Left ventricle myocardium superior (tissue), 1 donor: Measurements from ENCODE around the gene DNAJC18. TPM values are rescaled to one million over a fixed set of nuclear protein-coding genes. Genes with fewer than 3 reads are reported as not detected.
"Not testable (repeated sequence)": the region's sequence is repeated elsewhere in the genome, so short reads cannot be mapped to it uniquely, and the experiment has no call there.

ENCODE experiments used
- ATAC-seq: fragments of 200-7000 bp; cut with Tn5 transposase; one replicate; pipeline ENCODE4 v1.9.1; 2020; ENCODE audit warnings: mild to moderate bottlenecking, moderate library complexity
- DNase-seq: peaks from one replicate; pipeline ENCODE4 v3.0.0-alpha.2; 2020
- intact Hi-C: fragments of 100-400 bp; cut with micrococcal nuclease; formaldehyde crosslinking; loops from one replicate; pipeline ENCODE4 v1.11.0; 2022
- total RNA-seq: library from RNA; stranded (reverse); fragmentation: NEBNext Ultra II Directional; extraction: Animal tissue kit (Norgen Biotek cat#: 25700); gene quantifications from one replicate; pipeline ENCODE4 v1.2.1, GENCODE V29; 2021
- donor health status: DM: no; HTN: yes; CAD: no; lungs with severe emphysema.

Gene DNAJC18
- total RNA-seq, 1 donor from 2014 or later, result 10.5 TPM

DNA sequence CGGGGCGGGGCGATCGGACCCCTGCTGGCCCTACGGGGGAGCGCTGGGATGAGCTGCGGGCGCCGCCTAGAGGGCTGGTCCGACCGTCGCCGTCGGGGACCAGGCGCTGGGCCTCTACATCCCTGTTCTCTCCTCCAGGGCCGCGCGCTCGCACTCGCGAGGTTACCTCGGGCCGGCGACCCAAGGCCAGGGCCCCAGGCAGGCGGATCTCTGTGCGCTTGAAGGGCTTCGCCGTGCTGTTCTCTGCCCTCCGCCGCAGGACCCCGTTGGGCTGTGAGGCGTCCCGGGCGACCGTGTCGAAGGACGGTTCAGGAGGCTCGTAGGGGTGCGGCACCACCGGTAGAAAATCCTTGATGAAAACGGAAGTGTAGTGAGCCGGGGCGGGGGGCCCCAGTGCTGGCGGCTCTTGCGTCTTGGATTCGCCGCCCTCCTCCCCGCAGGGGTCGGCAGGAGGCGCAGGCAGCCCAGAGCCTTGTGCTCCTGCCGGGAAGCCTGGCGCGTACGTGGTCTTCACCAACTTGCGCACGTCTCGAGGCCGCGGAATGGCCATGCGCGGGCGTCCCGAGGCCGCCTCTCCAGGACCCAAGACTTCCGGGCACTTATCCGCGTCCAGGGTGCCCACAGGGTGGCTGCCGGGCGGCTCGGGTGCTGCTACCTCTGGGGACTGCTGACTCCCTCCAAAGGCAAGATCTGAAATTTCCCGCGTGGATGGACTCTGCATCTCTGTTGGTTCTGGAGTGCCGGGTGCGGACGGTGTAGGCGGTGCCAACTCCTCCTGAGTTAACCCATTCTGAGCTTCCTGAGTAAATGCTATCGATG is 46.4 kb downstream of the DNAJC18 start:
- peak; percentile 76 for DNase-seq
- intact Hi-C loops, result no loop called here
- ATAC-seq, result peak; percentile 19

DNA sequence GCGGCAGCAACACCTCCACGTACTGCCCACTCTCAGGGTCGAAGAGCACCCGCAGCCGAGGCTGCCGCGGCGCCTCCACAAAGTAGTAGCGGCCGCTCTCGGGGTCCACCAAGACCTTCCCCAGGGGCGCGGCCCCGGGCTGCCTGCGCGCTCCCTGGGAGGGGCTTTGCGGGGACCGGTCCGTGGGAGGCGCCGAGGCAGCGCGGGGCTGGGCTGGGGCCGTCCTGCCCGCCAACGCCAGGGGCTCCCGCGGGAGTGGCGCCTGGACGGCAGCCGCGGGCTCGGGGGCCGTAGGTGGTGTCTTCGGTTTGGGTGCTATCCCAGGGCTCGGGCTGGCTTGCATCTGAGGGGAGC is 47.0 kb downstream of the DNAJC18 start:
- DNase-seq (no peak), ATAC-seq (no peak)
- intact Hi-C loops, result no loop called here

DNA sequence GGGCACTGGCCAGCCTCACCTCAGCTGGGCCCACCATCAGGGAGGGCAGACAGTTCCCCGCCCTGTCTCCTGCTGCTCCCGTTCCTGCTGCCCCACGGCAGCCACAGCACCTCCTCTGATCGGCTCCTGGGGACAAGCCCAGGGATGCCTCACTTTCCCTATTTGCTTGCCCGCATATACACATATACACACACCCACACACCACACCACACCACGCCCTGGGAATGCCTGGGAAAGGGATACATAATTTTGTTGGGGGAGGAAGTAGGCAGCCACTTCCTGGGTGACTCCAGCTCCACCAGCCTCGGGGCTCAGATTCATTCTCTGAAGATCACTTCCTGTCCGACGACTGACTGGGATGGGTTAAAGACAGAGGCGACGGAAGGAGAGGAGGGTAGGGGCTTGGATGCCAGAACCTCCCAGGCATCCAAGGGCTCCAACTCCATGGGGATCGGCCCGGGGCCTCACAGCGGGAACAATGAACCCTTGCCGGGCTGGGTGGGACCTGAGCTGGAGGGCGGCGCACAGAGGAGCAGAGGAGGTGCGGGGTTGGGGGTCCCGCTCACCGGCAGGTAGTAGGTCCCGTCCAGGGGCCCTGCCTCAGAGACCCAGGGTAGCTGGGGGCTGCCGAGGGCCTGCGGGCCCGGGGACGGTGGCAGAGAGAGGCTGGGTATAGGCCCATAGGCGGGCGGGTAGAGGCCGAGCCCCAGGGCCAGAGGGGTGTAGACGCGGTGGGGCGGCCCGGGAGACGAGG is 47.6 kb downstream of the DNAJC18 start:
- no peak for ATAC-seq
- DNase-seq, result no peak
- intact Hi-C loops, result no loop called here

DNA sequence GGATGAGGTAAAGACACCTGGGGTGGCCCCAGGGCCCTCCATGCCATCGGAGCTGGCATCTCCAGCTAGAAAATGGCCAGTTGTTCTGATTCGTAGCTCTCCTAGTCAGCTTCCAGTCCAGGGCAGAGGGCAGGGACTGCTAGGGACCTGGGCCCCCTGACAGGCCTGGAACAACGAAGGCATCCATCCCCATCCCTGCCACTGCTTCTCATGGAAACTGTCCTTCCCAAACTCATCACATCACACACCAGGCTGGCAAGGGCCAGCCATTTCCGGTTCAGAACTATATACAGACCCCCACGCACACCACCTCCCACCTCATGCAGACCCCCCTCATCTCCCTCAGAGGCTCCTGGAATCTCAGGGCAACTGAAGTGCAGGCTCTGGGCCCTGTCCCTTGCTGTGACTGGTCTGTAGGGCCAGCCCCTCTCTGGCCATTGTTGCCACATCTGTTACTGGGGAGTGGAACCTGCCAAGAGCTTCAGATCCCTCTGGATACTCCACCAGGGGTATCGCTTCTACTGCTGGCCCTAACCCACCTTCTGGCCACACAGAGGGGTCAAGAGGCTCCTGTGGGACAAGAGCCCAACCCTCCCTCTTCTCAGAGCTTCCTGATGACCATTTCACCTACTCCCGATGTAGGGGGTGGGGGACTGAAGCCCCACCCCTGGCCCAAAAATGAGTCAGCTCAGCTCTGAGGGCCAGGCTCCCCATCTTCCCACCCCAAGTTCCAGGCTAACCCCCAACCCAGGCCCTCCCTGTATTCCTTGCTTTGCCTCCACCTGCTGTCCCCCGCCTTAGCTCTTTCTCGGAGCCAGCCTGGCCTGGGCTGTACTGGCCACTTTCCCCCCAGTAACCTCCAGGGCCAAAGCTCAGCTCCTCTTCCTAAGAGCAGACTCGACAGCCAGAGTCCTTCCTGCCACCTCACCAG is 48.4 kb downstream of the DNAJC18 start:
- no peak for DNase-seq

DNA sequence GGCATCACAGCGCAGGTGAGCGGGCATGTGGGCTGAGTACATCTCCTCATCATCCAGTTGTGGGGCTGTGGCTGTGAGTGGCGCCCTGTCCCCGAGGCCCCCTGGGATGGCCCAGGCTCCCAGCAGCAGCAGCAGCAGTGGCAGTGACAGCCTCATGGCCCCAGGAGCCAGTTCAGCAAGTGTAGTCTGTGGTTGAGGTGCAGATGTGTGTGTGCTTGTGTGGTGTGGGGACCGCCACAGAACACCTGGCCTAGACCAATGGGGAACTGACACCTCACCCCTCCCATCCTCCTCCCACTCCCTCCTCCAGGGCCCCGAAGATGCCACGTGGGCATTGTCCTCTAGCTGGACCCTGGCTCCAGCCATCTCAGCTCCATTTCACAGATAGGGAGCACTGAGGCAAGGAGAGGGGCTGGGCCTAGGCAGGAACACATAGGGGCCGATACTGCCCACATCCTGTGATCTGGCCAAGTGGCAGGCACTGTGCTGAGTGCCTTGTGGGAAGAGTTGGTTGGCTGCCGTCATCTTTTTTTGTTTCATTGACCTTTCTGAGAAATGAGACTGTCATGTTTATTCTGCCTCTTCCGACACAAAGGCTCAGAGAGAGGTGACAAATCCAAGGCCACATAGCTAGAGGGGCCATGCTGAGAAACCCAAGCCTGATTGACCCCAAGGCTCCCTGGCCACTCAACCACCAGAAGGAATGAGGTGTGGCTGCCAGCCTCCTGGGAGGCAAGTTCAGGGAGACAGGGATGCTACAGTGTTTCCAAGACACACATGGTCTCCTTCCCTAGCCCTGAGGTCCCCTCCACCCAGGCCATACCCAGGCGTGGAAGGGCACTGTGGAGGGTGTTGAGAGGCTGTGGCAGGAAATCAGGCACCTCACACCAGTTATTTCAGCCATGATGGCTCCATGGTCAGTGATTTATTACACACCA is 49.4 kb downstream of the DNAJC18 start, which contains the start of gene MZB1:
Gene MZB1, minus strand, starts transcription at position 213 of the 938 bp plus-strand sequence. Its CDS starts 57 bp downstream, at position 156.
- no peak for ATAC-seq
- DNase-seq, result no peak
- intact Hi-C loops, result no loop called here

More for the DNA sequence above, 48.4 kb downstream of the DNAJC18 start:
- intact Hi-C loops, result no loop called here
- no peak for ATAC-seq

DNA sequence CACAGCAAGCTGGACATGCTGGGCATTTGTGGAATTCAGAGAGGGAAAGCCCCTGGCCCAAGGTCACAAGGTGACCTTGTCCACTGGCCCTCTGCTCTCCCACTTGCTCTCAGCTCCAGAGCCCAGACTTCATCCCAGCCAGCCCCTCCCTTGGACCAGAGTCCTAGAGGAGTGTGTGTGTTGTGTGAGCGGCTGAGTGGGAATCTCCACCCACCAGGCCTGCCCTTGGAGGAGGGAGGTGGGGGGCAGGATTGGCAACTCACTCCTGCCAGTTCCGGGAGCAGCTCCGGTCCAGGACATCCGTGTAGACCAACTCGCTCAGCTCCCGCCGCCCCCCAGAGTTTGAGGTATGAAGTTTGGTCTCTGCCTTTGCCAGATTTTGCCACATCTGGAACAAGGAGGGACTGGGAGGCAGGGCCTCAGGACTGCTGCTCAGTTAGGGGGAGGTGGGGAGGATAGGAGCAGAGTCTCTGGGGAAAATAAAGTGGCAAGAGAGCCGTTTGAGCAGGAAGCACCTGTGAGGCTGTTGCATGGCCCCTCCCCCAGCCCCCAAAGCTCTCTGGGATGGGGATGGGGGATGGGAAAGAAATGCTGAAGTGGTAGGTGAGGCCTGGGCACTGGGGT is 51.0 kb downstream of the DNAJC18 start:
- DNase-seq, result no peak
- intact Hi-C loops, result no loop called here
- peak; percentile 18 for ATAC-seq

DNA sequence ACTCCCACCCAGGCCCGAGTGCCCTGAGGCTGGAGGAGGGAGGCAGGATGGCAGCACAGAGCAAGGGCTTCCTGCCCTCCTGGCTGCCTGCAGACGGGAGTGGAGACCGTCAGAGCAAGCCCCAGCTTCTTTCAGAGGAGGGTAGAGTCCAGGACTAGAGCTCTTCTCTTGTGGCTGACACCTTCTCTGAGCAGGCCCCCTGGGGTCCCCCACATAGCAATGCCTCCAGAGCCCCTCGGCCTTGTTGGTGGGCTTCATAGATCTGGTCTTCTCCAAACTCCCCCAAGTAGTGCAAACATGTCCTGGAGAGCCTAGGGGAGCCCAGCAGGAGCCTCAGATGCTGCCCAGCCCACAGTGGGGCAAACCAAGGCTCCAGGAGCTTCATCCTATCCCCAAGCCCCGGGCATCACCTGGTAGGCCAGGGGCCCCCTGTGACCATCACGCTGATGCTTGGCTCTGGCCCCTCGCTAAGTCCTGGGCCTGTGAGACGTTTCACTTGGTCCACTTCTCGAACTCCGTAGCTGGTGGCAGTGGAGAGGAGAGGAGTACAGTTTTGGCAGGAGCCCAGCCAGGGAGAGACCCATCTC is 51.6 kb downstream of the DNAJC18 start:
- ATAC-seq, result no peak
- intact Hi-C loops, result no loop called here
- DNase-seq, result no peak

DNA sequence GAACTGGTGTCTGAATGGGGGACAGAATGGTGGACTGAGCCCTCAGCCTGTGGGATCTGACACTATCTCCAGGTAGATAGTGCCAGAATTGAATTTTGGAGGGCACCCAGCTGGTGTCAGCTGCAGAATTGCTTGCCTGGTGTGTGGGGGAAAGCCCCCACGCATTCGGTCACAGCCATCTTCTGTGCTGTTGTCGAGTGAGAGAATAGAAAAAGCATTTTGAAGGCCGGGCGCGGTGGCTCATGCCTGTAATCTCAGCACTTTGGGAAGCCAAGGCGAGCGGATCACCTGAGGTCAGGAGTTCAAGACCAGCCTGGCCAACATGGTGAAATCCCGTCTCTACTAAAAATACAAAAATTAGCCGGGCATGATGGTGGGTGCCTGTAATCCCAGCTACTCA is 52.4 kb downstream of the DNAJC18 start:
- ATAC-seq, intact Hi-C loops: not testable (repeated sequence)
- DNase-seq, result peak; percentile 18

DNA sequence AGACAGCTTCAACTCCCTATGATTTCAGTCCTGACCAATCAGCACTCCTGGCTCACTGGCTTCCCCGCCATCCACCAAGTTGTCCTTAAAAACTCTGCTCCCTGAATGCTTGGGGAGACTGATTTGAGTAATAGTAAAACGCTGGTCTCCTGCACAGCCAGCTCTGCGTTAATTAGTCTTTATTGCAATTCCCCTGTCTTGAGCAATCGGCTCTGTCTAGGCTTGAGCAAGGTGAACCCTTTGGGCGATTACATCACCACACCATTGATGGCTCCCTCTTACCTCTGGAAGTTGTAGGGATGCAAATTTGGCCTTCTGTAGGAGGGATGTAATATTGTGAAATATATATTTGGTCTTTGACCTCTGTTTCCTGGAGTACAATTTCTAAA is 53.3 kb downstream of the DNAJC18 start:
- no peak for DNase-seq
- intact Hi-C loops, result no loop called here
- no peak for ATAC-seq

DNA sequence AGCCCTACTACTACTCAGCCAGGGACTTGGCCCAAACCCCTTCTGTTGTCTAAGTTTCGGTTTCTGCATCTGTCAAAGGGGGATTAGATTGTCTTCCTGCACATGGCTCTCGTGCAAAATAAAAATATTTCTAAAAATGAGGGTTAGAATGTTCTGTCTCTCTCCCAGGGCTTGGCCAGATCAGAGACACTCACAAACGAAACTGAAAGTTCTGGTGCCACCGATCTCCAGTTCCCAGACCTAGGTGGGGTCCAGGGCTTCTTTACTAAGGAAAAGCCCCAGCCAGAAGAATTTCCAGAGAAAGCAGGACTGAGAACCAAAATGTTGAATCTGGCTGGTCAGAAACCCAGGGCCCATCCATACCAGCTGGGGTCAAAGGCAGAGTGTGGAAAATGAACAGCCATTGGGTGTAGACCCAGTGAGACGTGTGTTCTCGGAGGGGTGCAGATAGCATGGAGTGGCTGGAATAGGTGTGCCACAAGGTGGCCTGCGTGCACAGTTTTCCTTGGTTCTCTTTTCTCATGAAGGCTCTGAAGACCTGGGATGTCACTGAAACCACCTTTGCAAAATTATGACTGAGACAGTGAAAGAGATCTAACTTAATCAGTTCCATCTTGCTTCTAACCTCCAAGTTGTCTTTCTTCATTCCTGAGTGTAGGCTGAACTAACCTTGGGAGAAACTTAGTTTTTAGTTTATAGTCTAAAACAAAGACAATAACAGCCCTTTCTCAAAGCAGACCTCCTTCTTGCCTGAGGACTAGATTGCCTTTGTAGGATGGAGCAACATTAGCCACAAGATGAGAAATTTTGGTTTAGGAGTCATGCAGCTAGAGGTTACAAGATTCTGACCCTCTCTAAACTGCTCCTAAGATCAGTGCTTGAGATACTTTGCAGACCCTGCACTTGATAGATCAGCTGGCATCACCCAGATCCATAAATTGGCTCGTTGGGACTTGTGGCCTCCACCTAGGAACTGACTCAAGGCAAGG is 54.0 kb downstream of the DNAJC18 start:
- ATAC-seq (peak; percentile 39), DNase-seq (peak; percentile 44)
- intact Hi-C loops, result no loop called here

DNA sequence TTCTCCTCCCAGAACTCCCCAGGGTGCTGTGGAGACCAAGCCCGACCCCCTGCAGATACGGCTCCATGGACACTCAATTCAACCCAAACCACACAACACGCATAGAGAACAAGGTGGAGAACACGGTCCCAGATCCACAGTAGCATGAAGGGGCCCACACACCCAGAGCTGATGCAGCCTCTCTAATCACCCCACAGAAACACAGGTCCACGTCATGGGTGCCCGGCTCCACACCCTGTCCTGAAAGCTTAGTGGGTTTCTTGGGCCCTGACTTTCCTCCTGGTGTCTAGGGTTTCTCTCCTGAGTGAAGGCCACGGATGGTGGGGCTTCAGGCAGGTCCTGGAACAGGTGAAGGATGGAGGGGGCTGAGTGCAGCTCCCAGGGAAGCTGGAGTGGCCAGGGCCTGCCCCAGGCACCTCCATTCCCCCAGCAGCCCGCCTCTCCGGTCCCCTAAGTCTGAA is 54.7 kb downstream of the DNAJC18 start:
- no peak for ATAC-seq

DNA sequence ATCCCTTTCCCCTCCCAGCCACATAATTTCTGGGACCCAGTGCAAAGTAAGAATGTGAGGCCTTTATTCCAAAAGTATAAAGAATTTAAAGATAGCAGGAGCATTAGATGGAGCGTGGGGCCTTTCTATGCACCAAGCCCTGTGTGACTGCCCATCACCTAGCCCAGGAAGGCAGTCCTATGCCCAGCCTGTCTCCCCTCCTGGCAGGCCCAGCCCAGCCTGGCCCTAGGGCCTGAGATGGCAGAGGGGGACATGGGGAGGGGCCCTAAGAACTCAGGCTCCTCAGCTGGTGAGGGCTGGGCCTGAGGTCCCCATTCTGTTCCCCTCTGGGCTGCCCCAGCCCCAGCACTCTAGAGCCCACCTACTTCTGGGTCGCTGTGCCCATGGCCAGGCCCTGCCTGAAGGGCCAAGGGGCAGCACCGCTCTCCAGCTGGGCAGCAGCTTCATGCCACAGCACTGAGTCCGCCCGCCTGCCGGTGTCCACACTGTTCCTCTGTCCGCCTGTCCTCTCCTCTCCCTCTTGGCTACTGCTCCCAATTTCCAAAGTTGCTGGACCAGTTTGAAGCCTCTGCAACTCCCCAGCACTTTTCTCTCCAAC is 55.2 kb downstream of the DNAJC18 start:
- DNase-seq (peak; percentile 29), ATAC-seq (no peak)
- intact Hi-C loops, result no loop called here

More for the DNA sequence above, 54.7 kb downstream of the DNAJC18 start:
- intact Hi-C loops, result no loop called here
- peak; percentile 17 for DNase-seq

DNA sequence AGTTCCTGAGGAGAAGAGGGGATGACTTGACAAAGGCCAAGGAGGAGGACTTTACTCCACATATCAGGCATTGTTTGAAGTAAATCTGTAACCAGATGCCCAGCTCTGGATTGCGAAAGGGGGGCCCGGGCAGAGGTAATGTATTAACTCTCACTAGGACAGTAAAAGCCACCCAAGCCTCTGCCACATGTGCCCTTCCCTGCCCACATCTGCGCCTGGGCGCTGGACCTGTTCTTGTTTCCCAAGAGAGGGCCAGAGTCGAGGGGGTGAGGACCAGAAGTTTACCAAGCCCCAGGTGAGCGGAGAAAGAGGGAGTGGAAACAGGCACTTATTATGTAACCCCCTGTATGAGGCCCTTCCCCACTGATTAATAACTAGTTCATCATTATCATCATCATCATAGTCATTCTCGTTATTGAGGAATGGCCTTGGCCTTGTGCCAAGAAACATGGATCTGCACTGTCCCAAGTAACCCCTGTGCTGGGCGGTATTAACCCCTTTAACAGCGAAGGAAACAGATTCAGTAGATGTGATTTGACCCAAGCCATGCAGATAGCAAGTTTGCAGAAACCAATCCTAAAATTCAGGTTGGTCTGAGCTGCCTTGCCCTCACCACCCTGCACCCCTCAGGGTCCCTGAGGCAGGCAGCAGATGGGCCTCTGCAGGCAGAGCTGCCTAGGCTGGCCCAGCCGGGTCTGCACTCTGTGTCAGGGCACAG is 55.9 kb downstream of the DNAJC18 start, which contains the start of gene SLC23A1:
Gene SLC23A1, minus strand, starts transcription at position 23 of the 718 bp plus-strand sequence. CDS start 44 bp downstream, outside the sequence.
- intact Hi-C loops, result no loop called here
- DNase-seq (no peak), ATAC-seq (no peak)

DNA sequence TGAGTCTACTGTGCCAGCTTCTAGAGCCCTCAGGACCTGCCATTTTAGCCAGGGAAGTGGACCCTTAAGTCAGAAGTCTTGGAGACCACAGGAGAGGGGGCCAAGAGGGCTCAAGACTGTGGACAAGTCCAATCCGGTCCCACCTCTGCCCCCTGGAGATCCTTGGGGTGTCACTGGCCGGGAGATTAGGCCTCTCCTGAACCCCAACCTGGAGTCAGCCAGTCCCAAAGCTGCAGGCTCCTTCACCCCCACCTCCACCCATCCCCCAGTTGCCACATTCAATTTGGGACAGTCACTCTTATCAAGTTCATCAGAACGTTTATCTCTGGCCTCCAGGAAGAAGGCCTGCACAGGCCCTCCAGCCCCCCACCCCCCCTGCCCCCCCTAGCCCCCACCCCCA is 56.5 kb downstream of the DNAJC18 start:
- intact Hi-C loops, result no loop called here
- no peak for DNase-seq
- ATAC-seq, result no peak
